HCT116 (cell line): Measurements from ENCODE around the gene LRRN1. TPM values are rescaled to one million over a fixed set of nuclear protein-coding genes. Genes with fewer than 3 reads are reported as not detected.

Experiments
- ATAC-seq: fragments of 200-7000 bp; cut with Tn5 transposase; 2 replicates; pipeline ENCODE4 v1.9.1; 2020; ENCODE audit warnings: mild to moderate bottlenecking, moderate library complexity
- BruUV-seq: library from RNA; stranded (reverse); fragments of 400-500 nt; replicated peaks from 2 replicates; lab custom pipeline; 2021; lab: Mats Ljungman, UMichigan
- CTCF ChIA-PET: fragments of 300-600 bp; sonication (Branson Sonifier 250); formaldehyde crosslinking; loops from one replicate; lab custom pipeline; 2021; ENCODE audit warnings: antibody characterized with exemption; lab: Charles Lee
- POLR2A ChIA-PET: fragments of 300-600, 350-600 bp; sonication (Branson Sonifier 250); formaldehyde crosslinking; loops from one replicate; lab custom pipeline; 2021; ENCODE audit warnings: antibody characterized with exemption; lab: Charles Lee
- RAD21 ChIA-PET, 2 experiments: fragments of 300-600 bp; sonication (Branson Sonifier 250); formaldehyde crosslinking; loops; one replicate each; lab custom pipeline; 2023; ENCODE audit warnings: low total read pairs in 2 of 2; ENCODE audit not compliant: uncharacterized antibody in 2 of 2, unreplicated experiment in 2 of 2, low non-redundant PET in 1 of 2; lab: Charles Lee
- DNase-seq: peaks from one replicate; pipeline ENCODE4 v3.0.0-alpha.2; 2010; ENCODE audit warnings: low read depth, low spot score
- H2AFZ ChIP-seq: fragments of 200-600 bp; shearing (Covaris generic), sonication (generic); 2 replicates; pipeline ENCODE4 v1.6.1; 2017; ENCODE audit warnings: low read depth, mixed run types, mixed read lengths, antibody characterized with exemption, low read length; ENCODE audit not compliant: poor library complexity, severe bottlenecking
- H3K27ac ChIP-seq: 2 replicates; pipeline ENCODE4 v1.5.1; 2012; ENCODE audit warnings: low read depth, low read length
- H3K27me3 ChIP-seq: fragments of 200-600 bp; sonication (generic); 2 replicates; pipeline ENCODE4 v1.6.1; 2016; ENCODE audit warnings: mixed run types, low read length, mixed read lengths; ENCODE audit not compliant: insufficient read depth
- H3K36me3 ChIP-seq, 2 experiments: fragments of 200-500 bp in 1 of 2; fragments of 200-600 bp in 1 of 2; sonication (Bioruptor generic) in 1 of 2; sonication (generic) in 1 of 2; 2 replicates each; pipeline versions ENCODE4 v1.5.1 to v1.6.1; 2014 to 2016; ENCODE audit warnings: low read length in 2 of 2, inconsistent platforms in 1 of 2, mixed read lengths in 1 of 2, mixed run types in 1 of 2; ENCODE audit not compliant: insufficient read depth in 2 of 2, control insufficient read depth in 1 of 2
- H3K4me1 ChIP-seq, 2 experiments: fragments of 200-600 bp in 1 of 2; sonication (generic) in 1 of 2; 2 replicates each; pipeline versions ENCODE4 v1.5.1 to v1.6.1; 2012 to 2017; ENCODE audit warnings: low read length in 2 of 2, inconsistent platforms in 1 of 2, mild to moderate bottlenecking in 1 of 2, mixed read lengths in 1 of 2, mixed run types in 1 of 2, moderate library complexity in 1 of 2; ENCODE audit not compliant: insufficient read depth in 2 of 2, control insufficient read depth in 1 of 2
- H3K4me2 ChIP-seq: fragments of 200-600 bp; sonication (generic); 2 replicates; pipeline ENCODE4 v1.6.1; 2017; ENCODE audit warnings: mixed run types, low read length, mixed read lengths
- H3K4me3 ChIP-seq, 2 experiments: fragments of 200-600 bp in 1 of 2; sonication (generic) in 1 of 2; replicated peaks in 1 of 2; 2 replicates each; pipeline ENCODE4 v1.5.1; 2011 to 2016; ENCODE audit warnings: low read length in 2 of 2, control low read depth in 1 of 2, low read depth in 1 of 2, mild to moderate bottlenecking in 1 of 2, mixed read lengths in 1 of 2, mixed run types in 1 of 2
- H3K79me2 ChIP-seq: fragments of 200-600 bp; sonication (generic); 2 replicates; pipeline ENCODE4 v1.6.1; 2017; ENCODE audit warnings: mild to moderate bottlenecking, mixed run types, low read length, moderate library complexity, mixed read lengths; ENCODE audit not compliant: insufficient read depth
- H3K9ac ChIP-seq: fragments of 200-600 bp; sonication (generic); 2 replicates; pipeline ENCODE4 v1.6.1; 2016; ENCODE audit warnings: low read length, mixed read lengths
- H3K9me2 ChIP-seq: fragments of 200-600 bp; sonication (generic), shearing (Covaris generic); 2 replicates; pipeline ENCODE4 v1.6.1; 2017; ENCODE audit warnings: mixed run types, mild to moderate bottlenecking, moderate library complexity; ENCODE audit not compliant: insufficient read depth
- H3K9me3 ChIP-seq, 2 experiments: fragments of 200-500 bp in 1 of 2; fragments of 200-600 bp in 1 of 2; sonication (Bioruptor generic) in 1 of 2; sonication (generic) in 1 of 2; 2 replicates each; pipeline ENCODE4 v1.6.1; 2014 to 2017; ENCODE audit warnings: low read length in 2 of 2, mixed read lengths in 2 of 2, inconsistent platforms in 1 of 2, low read depth in 1 of 2, mild to moderate bottlenecking in 1 of 2, mixed run types in 1 of 2, moderate library complexity in 1 of 2; ENCODE audit not compliant: control insufficient read depth in 1 of 2, insufficient read depth in 1 of 2
- H4K20me1 ChIP-seq: fragments of 200-600 bp; sonication (generic), shearing (Covaris generic); 2 replicates; pipeline ENCODE4 v1.6.1; 2017; ENCODE audit warnings: mixed run types, mild to moderate bottlenecking, moderate library complexity; ENCODE audit not compliant: insufficient read depth
- ATF3 ChIP-seq: IDR thresholded peaks from 2 replicates; pipeline ENCODE4 v1.6.1; 2012
- EZH2phosphoT487 ChIP-seq: fragments of 200-600 bp; IDR thresholded peaks from 2 replicates; pipeline ENCODE4 v1.6.1; 2018; ENCODE audit warnings: antibody characterized with exemption, borderline replicate concordance
- FOSL1 ChIP-seq: IDR thresholded peaks from 2 replicates; pipeline ENCODE4 v1.6.1; 2012; ENCODE audit warnings: low read depth
- RAD21 ChIP-seq: IDR thresholded peaks from 2 replicates; pipeline ENCODE4 v1.6.1; 2012; ENCODE audit warnings: low read depth, mild to moderate bottlenecking
- REST ChIP-seq: IDR thresholded peaks from 2 replicates; pipeline ENCODE4 v1.6.1; 2012; ENCODE audit warnings: low read depth
- SRF ChIP-seq: IDR thresholded peaks from 2 replicates; pipeline ENCODE4 v1.6.1; 2012; ENCODE audit warnings: low read depth
- ZBTB33 ChIP-seq: IDR thresholded peaks from 2 replicates; pipeline ENCODE4 v1.6.1; 2011; ENCODE audit warnings: mild to moderate bottlenecking, low read length, moderate library complexity; ENCODE audit not compliant: insufficient replicate concordance; ENCODE audit errors: extremely low read depth
- intact Hi-C: fragments of 100-400 bp; cut with micrococcal nuclease; formaldehyde crosslinking; loops from 2 replicates; pipeline ENCODE4 v1.10.0; 2022
- total RNA-seq: library from RNA; stranded (reverse); gene quantifications from one replicate; pipeline ENCODE4 v1.2.1, GENCODE V29; 2021; ENCODE audit not compliant: unreplicated experiment

LRRN1 gene
- total RNA-seq, 1 experiment from 2014 or later, result 0.10 TPM

GRCh38 chr3:3771567-3771966, 27.7 kb upstream of the LRRN1 start:
- Histone ChIP-seq H3K9me2 (no peaks in the 10 kb centered on the region), H3K9me3 (peaks cover under 1 to 25% of the 10 kb centered on the region in 2 experiments; a peak in 2 of 4 replicates), H3K36me3 (no peaks in the 10 kb centered on the region), H3K9ac (no peak overlapping the region), H3K4me1 (no peaks in the 10 kb centered on the region), H3K4me2 (no peak overlapping the region), H3K79me2 (no peaks in the 10 kb centered on the region), H2AFZ (no peak overlapping the region), H4K20me1 (no peaks in the 10 kb centered on the region), H3K4me3 (no peak overlapping the region), H3K27me3 (no peaks in the 10 kb centered on the region), H3K27ac (no peak overlapping the region)
- ChIA-PET POLR2A (no interaction called here), RAD21 (no interaction called here), CTCF (no interaction called here)
- intact Hi-C loops, result no loop called here
- DNase-seq (no peak), ATAC-seq (no peak)
- TF ChIP-seq ATF3, result no peak
- TF ChIP-seq SRF, result no peak
- no peak for TF ChIP-seq ZBTB33
- TF ChIP-seq REST, result no peak
- no peak for TF ChIP-seq EZH2phosphoT487
- no peak for TF ChIP-seq RAD21
- no peak for TF ChIP-seq FOSL1
- BruUV-seq, result no TSS peak
